NB4 (cell line): ENCODE measurements around the gene FUT3.

Source experiments
- DNase-seq: peaks from one replicate; pipeline ENCODE4 v3.0.0; 2010; ENCODE audit warnings: low read depth
- H3K4me3 ChIP-seq: one replicate; pipeline ENCODE4 v1.5.1; 2011; ENCODE audit warnings: mild to moderate bottlenecking, low read depth, low read length, moderate library complexity
- MYC ChIP-seq: IDR thresholded peaks from 2 replicates; pipeline ENCODE4 v1.6.1; 2011; ENCODE audit warnings: low read depth, low read length
- POLR2A ChIP-seq: IDR thresholded peaks from 2 replicates; pipeline ENCODE4 v1.6.1; 2011; ENCODE audit warnings: mild to moderate bottlenecking; ENCODE audit not compliant: insufficient read length; ENCODE audit errors: extremely low read depth
- TF ChIP-seq, protein P1 (sequence below): IDR thresholded peaks from one replicate; pipeline ENCODE4 v1.5.1; 2012; ENCODE audit warnings: low read depth, low read length
- TF ChIP-seq, protein P2 (sequence below): IDR thresholded peaks from 2 replicates; pipeline ENCODE4 v1.6.1; 2011; ENCODE audit warnings: low read depth, low read length

The FUT3 gene

DNA sequence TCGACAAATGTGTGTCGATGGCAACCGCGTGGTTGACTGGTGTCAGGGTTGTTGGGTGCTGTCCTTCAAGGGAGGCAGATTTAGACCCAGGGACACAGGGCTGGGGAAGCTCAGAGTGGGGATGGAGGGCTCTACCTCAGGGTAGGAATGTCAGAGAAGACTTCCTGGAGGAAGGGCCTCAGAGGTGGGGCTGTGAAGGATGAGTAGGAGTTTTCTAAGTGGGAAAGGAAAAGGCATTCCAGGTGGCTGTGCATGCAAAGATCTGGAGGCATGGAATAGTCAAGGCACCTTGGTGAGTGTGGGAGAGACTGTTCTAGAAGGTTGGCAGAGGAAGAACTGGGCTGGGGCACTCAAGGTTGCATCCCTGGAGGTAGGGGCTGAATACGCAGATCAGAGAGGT is 44.3 kb downstream of the FUT3 start:
- DNase-seq, result no peak
- no peak overlapping the region for H3K4me3 ChIP-seq
- TF ChIP-seq, protein P1, sequence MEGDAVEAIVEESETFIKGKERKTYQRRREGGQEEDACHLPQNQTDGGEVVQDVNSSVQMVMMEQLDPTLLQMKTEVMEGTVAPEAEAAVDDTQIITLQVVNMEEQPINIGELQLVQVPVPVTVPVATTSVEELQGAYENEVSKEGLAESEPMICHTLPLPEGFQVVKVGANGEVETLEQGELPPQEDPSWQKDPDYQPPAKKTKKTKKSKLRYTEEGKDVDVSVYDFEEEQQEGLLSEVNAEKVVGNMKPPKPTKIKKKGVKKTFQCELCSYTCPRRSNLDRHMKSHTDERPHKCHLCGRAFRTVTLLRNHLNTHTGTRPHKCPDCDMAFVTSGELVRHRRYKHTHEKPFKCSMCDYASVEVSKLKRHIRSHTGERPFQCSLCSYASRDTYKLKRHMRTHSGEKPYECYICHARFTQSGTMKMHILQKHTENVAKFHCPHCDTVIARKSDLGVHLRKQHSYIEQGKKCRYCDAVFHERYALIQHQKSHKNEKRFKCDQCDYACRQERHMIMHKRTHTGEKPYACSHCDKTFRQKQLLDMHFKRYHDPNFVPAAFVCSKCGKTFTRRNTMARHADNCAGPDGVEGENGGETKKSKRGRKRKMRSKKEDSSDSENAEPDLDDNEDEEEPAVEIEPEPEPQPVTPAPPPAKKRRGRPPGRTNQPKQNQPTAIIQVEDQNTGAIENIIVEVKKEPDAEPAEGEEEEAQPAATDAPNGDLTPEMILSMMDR, result no peak
- TF ChIP-seq, protein P2, sequence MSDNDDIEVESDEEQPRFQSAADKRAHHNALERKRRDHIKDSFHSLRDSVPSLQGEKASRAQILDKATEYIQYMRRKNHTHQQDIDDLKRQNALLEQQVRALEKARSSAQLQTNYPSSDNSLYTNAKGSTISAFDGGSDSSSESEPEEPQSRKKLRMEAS, result no peak

DNA sequence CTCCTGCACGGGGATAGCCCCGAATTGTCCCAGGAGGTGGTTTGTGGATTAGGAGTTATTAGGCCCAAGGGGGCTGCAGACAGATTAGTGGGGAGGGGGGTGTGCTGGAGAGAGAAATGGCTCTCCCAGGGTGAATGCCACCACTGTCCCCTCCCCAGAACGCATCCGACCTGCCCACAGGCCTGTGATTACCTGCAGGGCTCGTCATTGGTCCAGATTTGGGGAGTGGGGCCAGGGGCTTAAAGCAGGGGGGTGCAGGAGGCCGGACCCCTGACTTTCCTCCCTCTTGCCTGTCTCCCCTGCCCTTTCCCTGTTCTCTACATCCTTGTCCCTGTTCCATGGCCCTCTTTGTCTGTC is 45.1 kb downstream of the FUT3 start:
- H3K4me3 ChIP-seq, result no peak overlapping the region
- TF ChIP-seq, protein P2, result no peak
- no peak for TF ChIP-seq POLR2A
- TF ChIP-seq MYC, result no peak
- TF ChIP-seq, protein P1, result no peak
- no peak for DNase-seq

DNA sequence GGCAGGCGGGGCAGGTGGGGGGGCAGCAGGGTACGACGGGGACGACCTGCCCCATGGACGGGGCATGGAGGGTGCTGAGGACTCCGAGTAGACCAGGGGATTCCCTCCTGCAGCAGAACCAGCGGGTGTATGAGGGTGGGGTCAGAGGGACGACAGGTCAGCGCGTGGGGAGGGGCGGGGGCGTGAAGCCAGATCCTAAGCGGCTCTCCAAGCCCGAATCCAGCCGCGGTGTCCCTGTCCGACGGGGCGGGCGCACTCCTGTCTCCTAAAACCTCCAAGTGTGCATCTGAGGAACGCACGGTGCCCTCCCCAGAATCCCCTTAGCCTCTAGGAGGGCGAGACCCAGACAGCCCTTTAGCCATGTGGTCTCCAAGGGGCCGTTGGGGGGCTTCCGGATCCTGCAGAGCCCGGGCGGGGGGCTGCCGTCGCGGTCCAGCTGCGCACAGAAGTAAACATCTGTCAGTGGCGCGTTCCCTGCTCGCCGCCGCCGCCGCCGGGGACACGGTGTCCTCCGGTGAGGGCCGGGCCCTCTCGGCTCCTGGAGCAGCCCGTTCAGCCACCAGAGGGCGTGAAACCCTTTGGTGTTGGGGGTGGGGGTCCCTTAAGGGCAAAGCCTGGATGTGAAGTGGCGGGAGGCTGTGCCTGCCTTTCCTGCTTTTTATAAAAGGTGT is 45.7 kb downstream of the FUT3 start:
- DNase-seq, result peak; percentile 71
- TF ChIP-seq, protein P2, result peak; percentile 38; the same call in 1 of the 2 replicates
- TF ChIP-seq, protein P1, result peak; percentile 55
- TF ChIP-seq MYC, result no peak
- H3K4me3 ChIP-seq, result no peak overlapping the region

DNA sequence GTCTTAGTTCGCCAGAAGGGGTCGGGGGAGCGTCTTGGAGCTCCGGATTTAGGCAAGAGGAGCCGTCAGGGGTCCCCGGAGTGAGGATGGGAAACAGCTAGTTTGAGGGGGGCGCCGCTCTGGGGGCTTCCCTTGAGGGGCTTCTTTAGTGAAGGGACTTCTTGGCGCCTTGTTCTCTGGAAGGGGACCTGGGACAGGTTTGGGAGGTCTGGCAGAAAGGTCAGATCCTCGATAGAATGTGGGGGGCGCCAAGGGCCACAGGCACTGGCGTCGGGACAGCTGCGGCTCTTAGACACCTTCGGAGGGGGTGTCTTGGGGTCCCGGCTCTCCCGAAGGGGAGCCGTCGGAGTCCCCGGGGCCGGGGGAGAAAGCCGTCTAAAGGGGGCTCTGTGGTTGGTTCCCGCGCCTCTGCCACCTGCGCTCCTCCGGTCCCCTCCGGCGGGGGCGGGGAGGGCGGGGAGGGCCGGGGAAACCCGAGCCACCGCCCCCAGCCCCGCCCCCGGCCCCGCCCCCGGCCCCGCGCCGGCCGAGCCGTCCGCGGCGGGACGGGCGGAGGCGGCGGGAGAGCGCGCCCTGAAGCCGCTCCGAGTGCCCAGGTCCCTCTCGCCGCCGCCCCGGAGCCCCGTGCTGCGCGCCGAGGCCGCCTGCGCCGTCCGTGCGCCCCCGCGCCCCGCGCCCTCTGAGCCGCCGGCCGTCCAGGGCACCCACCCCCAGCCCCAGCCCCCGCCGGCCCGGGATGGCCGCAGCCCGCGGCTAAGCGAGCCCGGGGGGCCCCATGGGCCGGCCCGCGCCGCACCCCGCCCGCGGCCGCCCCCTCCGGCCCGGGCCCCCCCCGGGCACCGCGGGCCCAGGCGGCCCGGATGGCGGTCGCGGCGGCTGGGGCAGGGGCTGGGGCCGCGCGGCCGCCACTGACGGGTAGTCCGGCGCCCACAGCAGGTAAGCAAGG is 46.5 kb downstream of the FUT3 start, which contains the start of gene NRTN:
Gene NRTN, plus strand, starts transcription at position 552 of the 946 bp plus-strand sequence. CDS start 19,099 bp downstream, outside the sequence.
- TF ChIP-seq, protein P2, result no peak
- DNase-seq, result no peak
- no peak within 1 kb of the TSS for H3K4me3 ChIP-seq

DNA sequence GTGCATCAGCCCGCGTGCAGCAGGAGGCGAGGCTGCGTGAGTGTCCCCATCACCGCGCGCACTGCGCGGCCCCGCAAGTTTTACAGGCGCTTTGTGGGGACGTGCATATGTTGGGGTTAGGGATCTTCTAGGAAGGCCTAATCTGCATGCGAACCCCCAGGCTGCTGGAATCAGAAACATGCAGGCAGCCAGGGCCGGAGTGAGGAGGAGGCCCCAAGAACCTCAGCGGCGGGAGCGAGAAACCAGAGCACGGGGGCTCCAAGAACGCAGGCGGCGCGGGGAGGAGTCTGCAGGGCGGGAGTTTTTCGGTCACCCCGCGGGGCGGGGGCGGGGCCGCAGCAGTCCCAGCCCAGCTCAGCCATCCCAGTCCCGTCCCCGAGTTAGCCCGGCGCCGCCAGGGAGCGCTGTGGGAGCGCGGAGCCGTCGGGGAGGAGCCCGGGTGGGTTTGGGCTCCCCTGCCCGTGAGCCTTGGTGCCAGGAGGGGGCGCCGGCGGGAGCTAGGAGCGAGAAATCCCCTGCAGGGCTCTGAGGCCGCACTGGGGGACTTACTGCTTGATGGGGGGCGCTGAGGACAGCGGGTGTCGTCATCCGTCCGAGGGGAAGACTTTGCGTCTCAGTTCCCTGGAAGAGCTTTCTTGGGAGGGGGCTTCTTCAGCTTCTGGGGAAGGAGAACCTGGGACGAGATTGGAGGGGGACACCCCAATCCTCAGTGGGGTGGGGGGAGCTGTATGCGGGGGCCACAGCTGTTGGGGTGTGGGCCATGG is 47.3 kb downstream of the FUT3 start:
- H3K4me3 ChIP-seq, result no peak overlapping the region

More for the DNA sequence above, 47.3 kb downstream of the FUT3 start:
- TF ChIP-seq POLR2A, result no peak
- TF ChIP-seq, protein P2, result 0 out of 2 replicates have a peak, but pooled peaks have one; percentile 4
- TF ChIP-seq MYC, result no peak
- TF ChIP-seq, protein P1, result peak; percentile 85
- peak; percentile 89 for DNase-seq
